ENCODE results near the gene TRMO. TPM values are rescaled to one million over a fixed set of nuclear protein-coding genes. Genes with fewer than 3 reads are reported as not detected.

The TRMO gene
- total RNA-seq, 1 experiment from 2014 or later: 8.6 TPM

GRCh38 chr9:97918611-97919010 lies 3.7 kb downstream of the TRMO start:
- Histone ChIP-seq H3K79me2 (ENCODE audit: insufficient read depth, low read length) (no peaks in the 10 kb centered on the region), H3K27me3 (ENCODE audit: insufficient read depth, low read length) (no peaks in the 10 kb centered on the region), H4K5ac (ENCODE audit: insufficient read length, low read depth, low read length) (no peak overlapping the region), H3K18ac (ENCODE audit: insufficient read length, low read depth, low read length) (no peak overlapping the region), H2AK5ac (ENCODE audit: insufficient read length, low read length) (no peak overlapping the region), H3K4me2 (ENCODE audit: insufficient read depth, insufficient read length, low read length) (no peak overlapping the region), H2BK12ac (ENCODE audit: insufficient read length, low read depth, low read length) (no peak overlapping the region), H2BK5ac (ENCODE audit: insufficient read length, low read length) (no peak overlapping the region), H2BK15ac (ENCODE audit: low read depth, low read length) (no peak overlapping the region), H3K4me1 (ENCODE audit: insufficient read depth, low read length) (no peaks in the 10 kb centered on the region), H4K91ac (ENCODE audit: insufficient read length, low read depth, low read length) (no peak overlapping the region), H4K20me1 (ENCODE audit: control insufficient read depth, insufficient read depth, insufficient read length) (no peaks in the 10 kb centered on the region), H4K8ac (replicated peaks; ENCODE audit: insufficient read length, low read depth, low read length) (no peak overlapping the region), H3K23me2 (ENCODE audit: insufficient read length, low read depth, low read length, poor library complexity, severe bottlenecking) (no peaks in the 10 kb centered on the region), H3K9ac (ENCODE audit: extremely low read depth, insufficient read length, low read length) (no peak overlapping the region), H2BK120ac (ENCODE audit: low read depth, low read length, poor library complexity, severe bottlenecking) (no peak overlapping the region), H3K23ac (ENCODE audit: insufficient read length, low read depth, low read length) (no peak overlapping the region), H3K9me3 (ENCODE audit: control insufficient read depth, low read depth, low read length) (no peaks in the 10 kb centered on the region), H3K56ac (ENCODE audit: insufficient read length, low read depth, low read length) (no peak overlapping the region), H3K4ac (ENCODE audit: low read depth, low read length) (no peak overlapping the region), H3T11ph (ENCODE audit: low read length) (no peak overlapping the region), H2AFZ (ENCODE audit: low read length) (no peak overlapping the region), H3K14ac (ENCODE audit: insufficient read depth, low read length) (no peak overlapping the region), H3K79me1 (ENCODE audit: insufficient read depth, low read depth, low read length, poor library complexity, severe bottlenecking) (no peaks in the 10 kb centered on the region), H3K27ac (ENCODE audit: insufficient read length, low read depth, low read length) (no peak overlapping the region), H2BK20ac (ENCODE audit: low read depth, low read length, poor library complexity, severe bottlenecking) (no peak overlapping the region)
- H3K4me3 Mint-ChIP-seq: no peak overlapping the region
- no peak for TF ChIP-seq CTCF (conservative IDR thresholded peaks at IDR 0.05)
- peaks cover 8% of the 10 kb centered on the region for H3K27me3 Mint-ChIP-seq (ENCODE audit: low read depth)
- H3K4me1 Mint-ChIP-seq: peaks cover 4 to 5% of the 10 kb centered on the region in 2 experiments
- no peaks in the 10 kb centered on the region; a peak in 1 of 7 replicates for H3K36me3 Mint-ChIP-seq (ENCODE audit: insufficient read depth in 1 of 3, low read depth in 3 of 3)
- WGBS (ENCODE audit: extremely low coverage, insufficient read length, low lambda C conversion rate): no CpG with 5 or more reads among the region's 4 CpGs
- DNase-seq: no peak
- peaks cover 0 to 3% of the 10 kb centered on the region in 2 experiments; a peak in 2 of 5 replicates for H3K9me3 Mint-ChIP-seq
- H3K27ac Mint-ChIP-seq: no peak overlapping the region

Data from H9 (cell line).